Nephron (organoid): ENCODE results near the gene NCAPD2.

Source experiments
- H3K27ac Mint-ChIP-seq, 3 experiments: 2 replicates each; pipeline ENCODE4 v1.8.0; 2020; ENCODE audit warnings: mixed read lengths in 3 of 3, mild to moderate bottlenecking in 2 of 3, moderate library complexity in 1 of 3
- H3K27me3 Mint-ChIP-seq: 2 replicates; pipeline ENCODE4 v1.8.0; 2021; ENCODE audit warnings: low read depth, mild to moderate bottlenecking, moderate library complexity, mixed read lengths
- H3K36me3 Mint-ChIP-seq: 2 replicates; pipeline ENCODE4 v1.8.0; 2020; ENCODE audit warnings: low read depth, mixed read lengths
- H3K4me1 Mint-ChIP-seq: 2 replicates; pipeline ENCODE4 v1.8.0; 2020; ENCODE audit warnings: mixed read lengths
- H3K4me3 Mint-ChIP-seq, 3 experiments: 2 replicates each; pipeline ENCODE4 v1.8.0; 2020; ENCODE audit warnings: mild to moderate bottlenecking in 3 of 3, mixed read lengths in 3 of 3, moderate library complexity in 2 of 3
- H3K9me3 Mint-ChIP-seq: 2 replicates; pipeline ENCODE4 v1.8.0; 2020; ENCODE audit warnings: mixed read lengths
- TF ChIP-seq, protein P1 (sequence below), 3 experiments: fragments of 200-600 bp; sonication (generic); IDR thresholded peaks; one replicate each; pipeline ENCODE4 v1.5.0; 2021; ENCODE audit warnings: antibody characterized with exemption in 3 of 3; ENCODE audit not compliant: unreplicated experiment in 3 of 3

NCAPD2 gene

DNA sequence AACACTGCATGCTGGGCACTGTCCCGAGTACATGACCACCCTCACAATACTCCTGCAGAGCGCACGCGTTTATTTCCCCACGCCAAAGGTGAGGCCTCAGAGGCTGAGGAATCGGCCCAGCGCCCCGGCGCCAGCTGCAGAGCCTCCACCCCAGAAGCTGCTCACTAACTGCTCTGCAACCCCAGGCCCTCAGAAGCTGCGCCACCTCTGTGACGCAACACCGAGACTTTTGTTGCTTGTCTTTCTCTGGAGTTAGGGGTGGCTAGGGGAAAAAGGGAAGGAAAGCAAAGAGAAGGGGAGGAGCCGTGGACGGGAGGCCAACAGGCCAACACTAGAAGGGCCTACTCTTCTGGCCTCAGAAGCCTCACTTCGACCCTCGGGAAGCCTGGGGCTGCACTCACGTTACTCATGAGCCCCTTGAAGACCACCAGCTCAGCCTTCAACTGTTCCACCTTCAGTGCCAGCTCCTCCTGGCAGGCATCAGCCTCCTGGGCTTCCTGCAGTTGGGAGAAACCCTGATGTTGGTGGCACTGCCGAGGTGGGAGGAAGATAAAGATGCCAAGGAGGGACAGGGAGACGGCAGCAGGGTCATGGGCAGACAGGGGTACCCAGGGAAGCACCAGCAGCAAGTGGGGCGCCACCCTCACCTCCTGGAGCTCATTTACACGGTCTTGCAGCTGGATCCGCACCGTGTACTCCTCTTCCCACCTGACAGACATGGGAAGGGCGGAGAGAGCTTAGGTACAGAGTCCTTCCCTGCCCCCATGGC is 56.6 kb downstream of the NCAPD2 start:
- H3K4me3 Mint-ChIP-seq: no peak overlapping the region
- peaks cover 26% of the 10 kb centered on the region for H3K36me3 Mint-ChIP-seq
- H3K27me3 Mint-ChIP-seq: no peaks in the 10 kb centered on the region
- H3K4me1 Mint-ChIP-seq: peaks cover 79% of the 10 kb centered on the region
- peak overlapping the region in 1 of 3 experiments; percentile 98 for H3K27ac Mint-ChIP-seq
- H3K9me3 Mint-ChIP-seq: no peaks in the 10 kb centered on the region
- TF ChIP-seq, protein P1, sequence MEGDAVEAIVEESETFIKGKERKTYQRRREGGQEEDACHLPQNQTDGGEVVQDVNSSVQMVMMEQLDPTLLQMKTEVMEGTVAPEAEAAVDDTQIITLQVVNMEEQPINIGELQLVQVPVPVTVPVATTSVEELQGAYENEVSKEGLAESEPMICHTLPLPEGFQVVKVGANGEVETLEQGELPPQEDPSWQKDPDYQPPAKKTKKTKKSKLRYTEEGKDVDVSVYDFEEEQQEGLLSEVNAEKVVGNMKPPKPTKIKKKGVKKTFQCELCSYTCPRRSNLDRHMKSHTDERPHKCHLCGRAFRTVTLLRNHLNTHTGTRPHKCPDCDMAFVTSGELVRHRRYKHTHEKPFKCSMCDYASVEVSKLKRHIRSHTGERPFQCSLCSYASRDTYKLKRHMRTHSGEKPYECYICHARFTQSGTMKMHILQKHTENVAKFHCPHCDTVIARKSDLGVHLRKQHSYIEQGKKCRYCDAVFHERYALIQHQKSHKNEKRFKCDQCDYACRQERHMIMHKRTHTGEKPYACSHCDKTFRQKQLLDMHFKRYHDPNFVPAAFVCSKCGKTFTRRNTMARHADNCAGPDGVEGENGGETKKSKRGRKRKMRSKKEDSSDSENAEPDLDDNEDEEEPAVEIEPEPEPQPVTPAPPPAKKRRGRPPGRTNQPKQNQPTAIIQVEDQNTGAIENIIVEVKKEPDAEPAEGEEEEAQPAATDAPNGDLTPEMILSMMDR (IDR thresholded peaks at IDR 0.05; ENCODE audit: unreplicated experiment in 3 of 3): no peak

DNA sequence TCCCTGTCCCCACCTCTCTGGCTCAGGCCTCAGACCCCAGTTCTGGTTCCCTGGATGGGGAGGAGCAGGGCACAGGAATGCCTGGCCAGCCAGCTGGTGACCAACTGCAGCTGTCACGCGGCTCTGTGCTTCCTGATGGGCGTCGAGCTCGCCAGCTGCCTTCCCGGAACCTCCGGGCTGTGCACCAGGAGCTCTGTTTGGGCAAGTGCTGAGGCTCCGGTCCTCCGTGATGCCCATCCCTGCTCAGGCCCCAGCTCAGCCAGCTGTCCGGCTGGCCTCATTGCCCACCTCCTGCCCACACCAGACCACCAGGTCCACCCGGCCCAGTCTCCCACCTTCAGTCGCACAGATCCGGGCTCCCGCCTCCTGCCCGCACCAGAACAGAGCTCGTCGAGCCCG is 57.2 kb downstream of the NCAPD2 start:
- no peaks in the 10 kb centered on the region for H3K27me3 Mint-ChIP-seq
- peak overlapping the region; percentile 78 to 98 (median 88) for H3K27ac Mint-ChIP-seq

DNA sequence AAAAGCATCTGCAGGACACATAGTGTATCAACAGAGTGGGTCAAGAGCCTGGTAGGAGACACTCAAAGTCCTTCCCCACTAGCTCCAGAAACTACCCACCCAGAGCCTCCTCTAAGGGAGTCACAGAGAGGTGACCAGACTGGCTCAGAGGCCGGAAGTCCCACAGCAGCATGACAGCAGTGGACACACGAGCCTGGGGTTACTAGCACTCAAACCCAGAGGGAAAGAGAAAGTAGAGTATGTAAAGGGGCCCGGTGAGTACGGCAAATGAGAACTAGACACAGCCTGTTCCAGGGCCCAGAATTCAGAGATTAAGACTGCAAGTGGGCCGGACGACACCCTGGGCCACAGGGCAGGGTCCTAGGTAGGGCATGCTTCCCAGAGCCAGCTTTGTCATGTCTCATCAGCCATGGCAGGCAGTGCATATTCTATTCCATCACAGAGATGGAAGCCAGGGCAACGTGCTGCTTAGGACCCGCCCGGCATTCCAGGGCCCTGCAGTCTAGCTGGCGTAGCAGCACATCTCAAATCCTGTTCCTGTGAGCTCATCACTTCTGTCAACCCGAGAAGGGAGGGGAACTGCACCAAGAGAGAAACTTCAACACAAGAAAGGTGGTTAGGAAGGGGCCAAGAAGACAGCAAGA is 57.7 kb downstream of the NCAPD2 start:
- Mint-ChIP-seq H3K36me3 (peaks cover 19% of the 10 kb centered on the region), H3K9me3 (no peaks in the 10 kb centered on the region), H3K4me1 (peaks cover 72% of the 10 kb centered on the region), H3K27me3 (no peaks in the 10 kb centered on the region), H3K27ac (peak overlapping the region; percentile 78 to 98 (median 88)), H3K4me3 (peak overlapping the region; percentile 43 to 92 (median 79))
- TF ChIP-seq, protein P1 (IDR thresholded peaks at IDR 0.05; ENCODE audit: unreplicated experiment in 3 of 3): no peak

More for the DNA sequence above, 57.2 kb downstream of the NCAPD2 start:
- Mint-ChIP-seq H3K4me1 (peaks cover 74% of the 10 kb centered on the region), H3K4me3 (peak overlapping the region in 2 of 3 experiments; percentile 61 to 72), H3K36me3 (peaks cover 20% of the 10 kb centered on the region), H3K9me3 (no peaks in the 10 kb centered on the region)
- TF ChIP-seq, protein P1 (IDR thresholded peaks at IDR 0.05; ENCODE audit: unreplicated experiment in 3 of 3): no peak

DNA sequence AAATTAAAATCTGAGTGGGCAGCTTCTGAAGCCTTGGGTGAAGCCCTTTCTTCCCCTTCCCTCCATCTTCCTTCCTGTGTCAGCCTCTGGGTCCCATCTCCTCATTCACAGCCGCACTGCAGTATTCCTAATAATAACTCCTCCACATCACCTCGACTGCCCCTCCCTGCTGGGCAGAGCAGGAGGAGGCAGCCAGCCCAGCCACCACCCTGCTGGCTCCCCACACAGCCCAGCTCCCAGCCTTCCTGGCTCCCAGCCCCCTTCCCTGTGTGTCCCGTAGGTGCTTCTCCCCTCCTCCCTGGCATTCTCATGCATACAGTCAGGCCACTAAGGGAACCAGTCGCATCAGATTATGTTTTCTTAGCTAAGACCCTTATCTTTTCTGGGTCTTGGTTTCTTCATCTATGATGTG is 58.2 kb downstream of the NCAPD2 start:
- TF ChIP-seq, protein P1 (IDR thresholded peaks at IDR 0.05; ENCODE audit: unreplicated experiment in 3 of 3): no peak
- no peaks in the 10 kb centered on the region for H3K9me3 Mint-ChIP-seq
- H3K4me1 Mint-ChIP-seq: peaks cover 66% of the 10 kb centered on the region

DNA sequence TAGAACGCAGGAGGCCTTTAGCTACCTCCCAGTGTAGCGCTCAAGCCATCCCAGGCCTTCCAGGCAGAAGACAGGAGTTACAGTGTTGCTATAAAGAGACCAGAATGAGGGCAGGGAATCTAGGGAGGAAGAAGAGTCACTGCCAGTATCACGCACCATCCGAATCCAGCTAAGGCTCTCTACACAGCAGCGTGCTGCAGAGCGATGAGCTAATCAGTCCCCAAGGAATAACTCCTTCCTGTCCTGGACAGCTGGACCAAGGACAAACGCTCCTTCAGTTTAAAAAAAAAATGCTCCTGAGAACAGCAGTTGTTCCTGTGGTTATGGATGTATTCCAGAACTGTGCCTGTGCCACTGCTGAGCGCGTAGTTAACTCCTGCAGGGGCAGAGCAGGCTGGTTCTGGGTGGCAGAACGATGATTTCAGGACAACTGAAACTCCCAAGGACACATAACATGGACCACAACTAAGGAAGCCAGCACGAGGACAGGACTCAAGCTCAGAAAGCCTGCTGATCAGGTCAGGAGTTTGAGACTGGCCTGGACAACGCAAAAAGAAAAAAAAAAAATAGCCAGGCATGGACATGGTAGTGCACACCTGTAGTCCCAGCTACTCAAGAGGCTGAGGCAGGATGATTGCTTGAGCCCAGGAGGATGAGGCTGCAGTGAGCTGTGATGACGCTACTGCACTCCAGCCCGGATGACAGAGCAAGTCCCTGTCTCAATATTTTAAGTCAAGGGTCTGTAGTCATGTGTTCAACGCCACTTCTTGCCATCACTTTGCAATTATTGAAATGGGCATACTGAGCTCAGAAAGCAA is 59.4 kb downstream of the NCAPD2 start:
- peaks cover 55% of the 10 kb centered on the region for H3K4me1 Mint-ChIP-seq
- no peaks in the 10 kb centered on the region for H3K27me3 Mint-ChIP-seq
- H3K9me3 Mint-ChIP-seq: no peaks in the 10 kb centered on the region
- peaks cover 11% of the 10 kb centered on the region for H3K36me3 Mint-ChIP-seq
- peak overlapping the region; percentile 45 to 92 (median 79) for H3K4me3 Mint-ChIP-seq
- peak overlapping the region; percentile 78 to 98 (median 88) for H3K27ac Mint-ChIP-seq
- TF ChIP-seq, protein P1 (IDR thresholded peaks at IDR 0.05; ENCODE audit: unreplicated experiment in 3 of 3): no peak

More for the DNA sequence above, 58.2 kb downstream of the NCAPD2 start:
- Mint-ChIP-seq H3K27ac (peak overlapping the region; percentile 78 to 98 (median 88)), H3K36me3 (peaks cover 18% of the 10 kb centered on the region), H3K27me3 (no peaks in the 10 kb centered on the region), H3K4me3 (peak overlapping the region; percentile 43 to 92 (median 79))
